ENCODE results near the gene FBF1. TPM values are rescaled to one million over a fixed set of nuclear protein-coding genes. Genes with fewer than 3 reads are reported as not detected.
"Not testable (repeated sequence)": the region's sequence is repeated elsewhere in the genome, so short reads cannot be mapped to it uniquely, and the experiment has no call there.

Gene FBF1
- total RNA-seq, 1 experiment from 2014 or later = 20.1 TPM

DNA sequence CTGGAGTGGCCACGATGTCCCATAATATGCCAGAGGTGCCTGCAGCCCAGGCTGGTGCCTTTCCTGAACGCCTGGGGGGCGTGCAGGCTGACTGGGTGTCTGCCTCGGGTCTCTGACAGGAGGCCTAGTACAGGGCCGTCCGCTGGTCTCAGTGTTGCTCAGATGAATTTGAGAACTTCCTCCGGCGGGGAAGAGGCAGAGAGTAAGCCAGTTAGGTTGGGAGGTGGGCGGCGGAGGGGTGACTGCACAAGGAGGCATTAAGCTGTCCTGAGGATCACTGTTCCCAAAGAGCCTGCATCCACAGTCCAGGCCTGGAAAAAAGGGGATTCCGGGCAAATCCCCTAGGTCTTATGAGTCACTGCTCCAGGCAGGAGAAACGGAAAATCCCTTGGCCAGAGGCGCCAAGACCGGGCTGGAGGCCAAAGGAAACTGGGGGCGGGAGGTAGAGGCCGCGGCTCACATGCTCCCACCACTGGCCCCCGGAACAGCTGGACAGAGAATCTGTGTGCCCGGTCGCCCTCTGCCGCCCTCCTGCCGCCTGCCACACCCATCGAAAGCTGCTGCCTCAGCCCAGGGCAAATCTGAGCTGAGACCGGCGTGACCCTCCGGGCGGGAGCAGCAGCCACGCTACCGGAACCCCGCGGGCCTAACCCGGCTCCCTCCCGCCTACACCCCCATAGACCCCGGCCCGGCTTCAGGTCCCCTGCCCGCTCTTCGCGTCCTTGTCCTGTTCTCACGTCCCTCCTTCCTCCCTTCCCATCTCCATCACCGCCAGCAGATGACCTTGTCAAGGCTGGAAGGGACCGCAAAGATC is 63.7 kb downstream of the FBF1 start:
- peak overlapping the region; percentile 47 for H3K4me3 ChIP-seq
- DNase-seq (ENCODE audit: low read depth in 1 of 2, low spot score in 2 of 2) = peak; percentile 97 to 99
- peak overlapping the region; percentile 54 for H3K27ac ChIP-seq
- 0 out of 2 replicates have a peak, but pooled peaks cover 5% of the 10 kb centered on the region for H3K9me3 ChIP-seq (replicated peaks)
- peaks cover 44% of the 10 kb centered on the region for H3K4me1 ChIP-seq (replicated peaks)
- H3K27me3 ChIP-seq (replicated peaks) = no peaks in the 10 kb centered on the region
- H3K36me3 ChIP-seq = peaks cover 12% of the 10 kb centered on the region; the same call in 1 of the 2 replicates

DNA sequence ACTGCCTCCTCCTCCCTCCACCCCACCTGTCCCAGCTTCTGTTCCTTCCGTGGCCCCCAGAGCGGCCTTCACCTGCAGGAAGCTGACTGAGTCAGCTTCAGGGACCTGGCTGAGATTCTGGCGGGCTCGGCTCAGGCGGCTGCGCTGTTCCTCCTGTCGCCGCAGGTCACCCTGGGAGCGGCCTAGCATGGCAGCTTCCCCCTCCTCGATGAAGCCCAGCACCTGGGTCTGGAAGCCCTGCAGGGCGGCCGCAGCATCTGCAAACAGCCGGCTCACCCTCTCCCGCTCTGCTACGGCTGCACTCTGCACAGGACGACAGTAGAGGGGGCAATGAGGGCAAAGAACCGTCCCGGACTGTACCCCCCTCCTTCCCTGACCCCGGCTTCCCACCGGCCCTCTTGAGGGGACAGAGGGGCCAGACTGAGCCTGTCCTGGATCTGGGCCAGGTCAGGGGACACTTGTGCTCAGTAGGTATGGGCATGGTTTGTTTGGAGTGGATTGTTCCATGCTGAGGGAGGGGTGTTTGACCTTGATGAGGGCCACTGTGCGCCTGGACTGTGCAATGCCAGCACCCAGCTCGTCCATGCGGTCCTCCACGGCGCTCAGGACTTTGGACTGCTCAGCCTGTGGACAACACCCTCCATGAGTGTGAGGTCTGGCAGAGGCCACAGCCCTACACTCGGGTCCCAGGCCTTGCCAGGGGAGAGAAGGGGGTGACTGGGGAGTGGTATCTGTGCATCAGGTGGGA is 64.5 kb downstream of the FBF1 start:
- peak overlapping the region; percentile 37 for H3K27ac ChIP-seq
- no peak for DNase-seq (ENCODE audit: low read depth in 1 of 2, low spot score in 2 of 2)
- no peaks in the 10 kb centered on the region for H3K27me3 ChIP-seq (replicated peaks)
- peak overlapping the region; percentile 47 for H3K4me3 ChIP-seq
- 0 out of 2 replicates have a peak, but pooled peaks cover 5% of the 10 kb centered on the region for H3K9me3 ChIP-seq (replicated peaks)
- H3K36me3 ChIP-seq = peaks cover 12% of the 10 kb centered on the region; the same call in 1 of the 2 replicates
- peaks cover 44% of the 10 kb centered on the region for H3K4me1 ChIP-seq (replicated peaks)

GRCh38 chr17:75875940-75876189 is 65.0 kb downstream of the FBF1 start:
- DNase-seq (ENCODE audit: low read depth in 1 of 2, low spot score in 2 of 2) = no peak
- Histone ChIP-seq H3K4me3 (no peak overlapping the region), H3K9me3 (replicated peaks) (0 out of 2 replicates have a peak, but pooled peaks cover 5% of the 10 kb centered on the region), H3K27ac (no peak overlapping the region), H3K4me1 (replicated peaks) (peaks cover 44% of the 10 kb centered on the region), H3K27me3 (replicated peaks) (no peaks in the 10 kb centered on the region), H3K36me3 (peaks cover 12% of the 10 kb centered on the region; the same call in 1 of the 2 replicates)

DNA sequence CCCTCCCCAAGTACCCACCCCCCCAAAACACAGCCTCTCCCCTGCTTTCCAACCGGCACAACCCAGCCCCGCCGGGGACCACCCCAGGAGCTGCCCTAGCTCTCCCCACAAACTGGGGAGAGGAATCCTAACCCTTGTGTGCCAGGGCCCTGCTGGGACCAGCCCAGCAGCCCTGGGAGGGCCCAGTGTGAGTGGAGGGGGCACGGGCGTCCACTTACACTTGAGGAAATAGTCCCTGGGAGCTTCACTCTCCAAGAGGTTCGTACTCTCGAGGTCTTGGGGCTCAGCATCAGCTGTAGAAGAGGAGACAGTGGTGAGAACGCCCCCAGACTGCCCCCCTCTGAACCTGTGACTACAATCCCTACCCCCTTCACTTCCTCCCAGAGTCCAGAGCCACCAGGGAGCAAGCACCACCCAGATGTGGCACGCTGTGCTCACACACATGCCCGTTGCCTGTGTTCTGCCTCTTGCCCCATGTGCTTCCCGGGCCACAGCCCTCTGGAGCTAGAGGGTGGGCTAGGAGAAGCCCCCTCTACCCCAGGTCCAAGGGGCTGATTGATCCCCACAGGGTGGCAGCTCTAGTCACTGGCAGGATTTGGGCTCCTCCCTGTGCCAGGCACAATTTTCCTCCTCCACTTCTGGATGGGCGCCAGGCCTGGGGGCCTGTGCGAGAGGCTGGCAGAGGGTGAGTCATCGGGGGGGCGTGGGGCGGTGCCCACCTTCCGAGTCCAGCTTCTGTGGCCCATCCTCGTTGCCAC is 65.5 kb downstream of the FBF1 start:
- Histone ChIP-seq H3K4me1 (replicated peaks) (peaks cover 44% of the 10 kb centered on the region), H3K36me3 (peaks cover 12% of the 10 kb centered on the region; the same call in 1 of the 2 replicates), H3K27me3 (replicated peaks) (no peaks in the 10 kb centered on the region), H3K27ac (no peak overlapping the region), H3K4me3 (no peak overlapping the region), H3K9me3 (replicated peaks) (0 out of 2 replicates have a peak, but pooled peaks cover 5% of the 10 kb centered on the region)
- DNase-seq (ENCODE audit: low read depth in 1 of 2, low spot score in 2 of 2) = no peak

GRCh38 chr17:75874323-75875181 is 66.3 kb downstream of the FBF1 start:
- Histone ChIP-seq H3K27ac (no peak overlapping the region), H3K4me1 (replicated peaks) (peaks cover 49% of the 10 kb centered on the region), H3K9me3 (replicated peaks) (0 out of 2 replicates have a peak, but pooled peaks cover 5% of the 10 kb centered on the region), H3K27me3 (replicated peaks) (no peaks in the 10 kb centered on the region), H3K36me3 (peaks cover 12% of the 10 kb centered on the region; the same call in 1 of the 2 replicates), H3K4me3 (no peak overlapping the region)
- no peak for DNase-seq (ENCODE audit: low read depth in 1 of 2, low spot score in 2 of 2)

GRCh38 chr17:75873587-75874322 is 67.1 kb downstream of the FBF1 start:
- peaks cover 12% of the 10 kb centered on the region; the same call in 1 of the 2 replicates for H3K36me3 ChIP-seq
- H3K4me1 ChIP-seq (replicated peaks) = peaks cover 56% of the 10 kb centered on the region
- no peak overlapping the region for H3K4me3 ChIP-seq
- H3K27me3 ChIP-seq (replicated peaks) = no peaks in the 10 kb centered on the region
- DNase-seq (ENCODE audit: low read depth in 1 of 2, low spot score in 2 of 2) = no peak
- 0 out of 2 replicates have a peak, but pooled peaks cover 5% of the 10 kb centered on the region for H3K9me3 ChIP-seq (replicated peaks)
- H3K27ac ChIP-seq = no peak overlapping the region

DNA sequence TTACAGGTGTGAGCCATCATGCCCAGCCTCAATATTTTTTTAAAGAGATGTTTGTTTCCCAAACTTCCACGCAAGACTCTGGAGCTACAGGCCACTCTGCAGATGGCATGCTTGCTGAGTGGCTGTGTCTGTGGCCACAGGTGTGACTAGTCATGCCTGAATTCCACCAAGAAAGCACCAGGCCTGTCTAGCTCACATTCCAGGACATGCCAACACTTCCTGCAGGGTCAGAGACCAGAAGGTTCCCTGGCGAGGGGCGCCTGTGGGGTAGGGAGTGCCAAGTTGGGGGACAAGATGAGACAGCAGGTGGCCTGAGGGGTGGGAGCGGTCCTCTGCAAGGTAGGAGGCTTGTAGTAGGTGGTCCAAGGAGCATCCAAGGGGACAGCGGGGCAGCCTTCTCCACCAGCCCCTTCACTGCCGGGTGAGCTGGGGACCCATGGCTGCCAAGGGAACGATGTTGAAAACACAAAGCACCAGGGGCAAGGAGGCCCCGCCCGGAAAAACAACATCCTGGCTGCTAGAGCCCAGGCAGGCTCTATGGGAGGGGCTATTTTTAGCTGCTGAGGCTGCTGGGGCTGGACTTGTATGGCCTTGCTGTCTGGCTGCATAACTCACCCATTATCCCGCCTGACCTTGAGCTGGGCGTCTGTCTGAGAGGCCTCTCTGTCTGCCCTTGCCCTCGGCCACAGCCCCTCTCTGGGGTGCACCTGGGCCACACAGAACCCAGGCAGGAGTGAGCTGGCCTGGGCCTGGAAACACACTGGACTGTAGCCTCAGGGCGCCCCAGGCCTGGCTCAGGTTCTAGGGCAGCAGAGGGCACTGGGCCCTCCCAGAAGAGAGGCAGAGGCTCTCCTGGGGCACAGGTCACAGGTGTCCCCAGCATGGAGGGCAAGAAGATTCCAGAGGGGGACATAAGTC is 68.1 kb downstream of the FBF1 start:
- DNase-seq (ENCODE audit: low read depth in 1 of 2, low spot score in 2 of 2) = peak; percentile 77 to 88
- H3K9me3 ChIP-seq (replicated peaks) = no peaks in the 10 kb centered on the region
- H3K27ac ChIP-seq = peak overlapping the region; percentile 67
- H3K36me3 ChIP-seq = peaks cover 10% of the 10 kb centered on the region; the same call in 1 of the 2 replicates
- no peak overlapping the region for H3K4me3 ChIP-seq
- peaks cover 48% of the 10 kb centered on the region for H3K4me1 ChIP-seq (replicated peaks)
- H3K27me3 ChIP-seq (replicated peaks) = no peaks in the 10 kb centered on the region

GRCh38 chr17:75870228-75870627 is 70.6 kb downstream of the FBF1 start:
- not testable (repeated sequence) for H3K9me3 ChIP-seq (replicated peaks); H3K27ac ChIP-seq; H3K4me3 ChIP-seq

DNA sequence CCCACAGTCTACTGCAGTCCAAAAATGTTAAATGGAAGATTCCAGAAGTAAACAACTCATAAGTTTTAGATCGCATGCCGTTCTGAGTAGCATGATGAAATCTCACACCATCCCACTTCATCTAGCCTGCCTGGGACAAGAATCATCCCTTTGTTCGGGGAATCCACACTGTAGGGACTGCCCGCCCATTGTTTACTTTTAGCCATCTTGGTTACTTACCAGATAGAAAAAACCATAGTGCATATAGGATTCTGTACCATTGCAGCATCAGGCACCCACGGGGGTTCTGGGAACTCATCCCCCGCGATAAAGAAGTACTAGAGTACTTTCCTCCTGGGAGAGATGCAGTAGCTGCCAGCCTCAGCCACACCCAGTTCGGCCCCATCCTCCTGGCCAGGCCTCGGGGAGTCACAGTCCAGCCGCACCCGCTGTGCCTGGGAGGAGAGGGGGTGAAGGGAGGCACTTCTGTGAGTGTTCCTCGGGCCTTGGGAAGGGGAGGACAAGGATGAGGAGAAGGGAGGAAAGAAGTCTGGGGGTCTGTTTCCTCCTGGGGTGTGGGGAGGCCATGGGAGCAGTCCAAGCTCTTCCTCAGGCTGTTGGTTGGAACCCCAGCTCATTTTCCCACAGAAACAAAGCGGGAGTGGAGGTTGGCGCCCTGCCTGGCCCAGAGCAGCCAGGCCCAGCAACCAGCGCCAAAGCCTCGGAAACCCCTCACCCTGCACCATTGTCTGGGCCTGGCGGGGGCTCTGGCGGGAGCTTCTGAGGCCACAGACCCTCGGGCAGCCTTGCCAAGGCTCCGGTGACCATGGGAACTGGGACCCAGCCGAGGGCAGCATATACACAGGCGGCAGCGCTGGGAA is 71.3 kb downstream of the FBF1 start:
- Histone ChIP-seq H3K27ac (peak overlapping the region; percentile 54), H3K27me3 (replicated peaks) (no peaks in the 10 kb centered on the region), H3K9me3 (replicated peaks) (no peaks in the 10 kb centered on the region), H3K4me1 (replicated peaks) (peaks cover 36% of the 10 kb centered on the region), H3K4me3 (no peak overlapping the region), H3K36me3 (no peaks in the 10 kb centered on the region)
- DNase-seq (ENCODE audit: low read depth in 1 of 2, low spot score in 2 of 2) = peak; percentile 64 to 72

More at GRCh38 chr17:75870228-75870627, 70.6 kb downstream of the FBF1 start:
- not testable (repeated sequence) for H3K36me3 ChIP-seq; DNase-seq (ENCODE audit: low read depth in 1 of 2, low spot score in 2 of 2); H3K27me3 ChIP-seq (replicated peaks)
- peaks cover 29% of the 10 kb centered on the region for H3K4me1 ChIP-seq (replicated peaks)

DNA sequence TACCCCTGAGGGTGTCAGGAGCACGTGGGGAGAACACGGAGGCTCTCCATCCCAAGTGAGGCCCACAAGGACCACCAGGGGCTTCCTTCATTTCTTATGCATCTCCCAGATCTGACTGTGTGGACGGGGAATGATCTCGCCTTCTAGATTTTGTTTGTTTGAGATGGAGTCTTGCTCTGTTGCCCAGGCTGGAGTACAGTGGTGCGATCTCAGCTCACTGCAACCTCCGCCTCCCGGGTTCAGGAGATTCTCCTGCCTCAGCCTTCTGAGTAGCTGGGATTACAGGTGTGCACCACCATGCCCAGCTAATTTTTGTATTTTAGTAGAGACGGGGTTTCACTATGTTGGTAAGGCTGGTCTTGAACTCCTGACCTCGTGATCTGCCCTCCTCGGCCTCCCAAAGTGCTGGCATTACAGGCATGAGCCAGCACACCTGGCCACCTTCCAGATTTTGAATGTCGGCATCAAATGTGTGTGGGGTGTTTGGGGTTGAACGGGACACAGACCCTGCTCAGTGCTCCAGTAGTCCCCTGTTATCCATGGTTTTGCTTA is 72.0 kb downstream of the FBF1 start:
- not testable (repeated sequence) for DNase-seq (ENCODE audit: low read depth in 1 of 2, low spot score in 2 of 2); H3K4me3 ChIP-seq; H3K36me3 ChIP-seq; H3K9me3 ChIP-seq (replicated peaks); H3K27me3 ChIP-seq (replicated peaks)
- H3K27ac ChIP-seq = peak overlapping the region; percentile 54
- peaks cover 43% of the 10 kb centered on the region for H3K4me1 ChIP-seq (replicated peaks)
